Activated gamma-delta T cell treated with Interleukin-2 at 50 U/mL for 16 hours (primary cell): ENCODE data around the gene ADCY3.
A peak's percentile ranks its signal among the peaks of the same experiment; 100 is the strongest.
"Not testable (repeated sequence)": the region's sequence is repeated elsewhere in the genome, so short reads cannot be mapped to it uniquely, and the experiment has no call there.

Source experiments
- DNase-seq: peaks from one replicate; pipeline ENCODE4 v3.0.0-alpha.2; 2020

ADCY3 gene

GRCh38 chr2:24805811-24806660 lies 114.0 kb downstream of the ADCY3 start:
- DNase-seq: not testable (repeated sequence)

- DNase-seq: not testable (repeated sequence)
These were observed 119.5 kb downstream of the ADCY3 start for GRCh38 chr2:24800487-24800886.

DNA sequence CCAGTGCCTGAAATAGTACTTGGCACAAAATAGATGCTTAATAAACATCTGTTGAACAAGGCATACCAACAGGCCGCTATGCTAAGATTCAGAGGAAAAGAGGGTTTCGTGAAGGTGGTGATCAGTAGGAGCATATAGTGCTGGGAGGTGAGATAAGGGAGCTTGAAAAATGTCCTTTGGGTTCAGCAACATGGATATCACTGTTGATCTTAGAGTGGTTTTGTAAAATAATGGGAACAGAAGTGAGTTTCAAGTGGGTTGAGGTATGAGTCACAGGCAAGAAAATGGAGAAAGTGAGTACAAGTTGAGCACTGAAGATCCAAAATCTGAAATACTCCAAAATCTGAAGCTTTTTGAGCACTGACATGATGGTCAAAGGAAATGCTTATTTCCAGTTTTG lies 122.4 kb downstream of the ADCY3 start:
- DNase-seq: no peak

DNA sequence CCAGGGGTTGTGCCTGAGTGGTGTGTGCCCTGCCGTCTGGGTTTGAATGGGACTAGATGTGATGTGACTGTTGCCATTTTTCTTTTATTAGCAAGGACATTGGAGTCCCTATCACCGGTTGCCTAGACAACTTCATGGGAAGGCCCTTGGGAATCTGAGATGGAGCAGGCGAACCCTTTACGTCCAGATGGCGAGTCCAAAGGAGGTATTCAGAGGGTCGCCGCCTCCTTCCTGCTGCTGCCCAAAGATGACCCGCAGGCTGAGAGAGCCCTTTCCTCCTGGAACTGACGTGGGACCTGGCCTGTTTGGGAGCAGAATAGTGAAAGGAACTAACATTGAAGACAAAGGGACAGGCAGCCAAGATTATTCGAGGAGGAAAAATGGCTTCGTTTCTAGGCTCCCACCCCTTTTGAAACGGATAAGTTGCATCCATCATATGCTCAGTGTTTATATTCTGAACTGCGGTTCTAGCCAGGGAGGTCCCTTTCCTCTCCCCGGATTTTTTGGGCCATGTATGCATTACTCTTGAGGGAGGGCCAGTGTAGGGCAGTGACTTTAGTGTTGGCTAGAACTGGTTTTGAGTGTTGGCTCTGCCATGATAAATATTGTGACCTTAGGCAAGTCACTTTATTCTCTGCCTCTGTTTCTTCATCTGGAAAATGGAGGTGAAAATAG lies 126.1 kb downstream of the ADCY3 start:
- DNase-seq: no peak

- peak; percentile 94 for DNase-seq
These were observed 126.9 kb downstream of the ADCY3 start, which contains the start of the genes CENPO and PTRHD1 for GRCh38 chr2:24792874-24793760. TSS of gene CENPO (plus strand) at chr2:24793425. CDS start at chr2:24793920, 495 bp downstream. TSS of gene PTRHD1 (minus strand) at chr2:24793391. CDS start at chr2:24793377, 14 bp downstream.

DNA sequence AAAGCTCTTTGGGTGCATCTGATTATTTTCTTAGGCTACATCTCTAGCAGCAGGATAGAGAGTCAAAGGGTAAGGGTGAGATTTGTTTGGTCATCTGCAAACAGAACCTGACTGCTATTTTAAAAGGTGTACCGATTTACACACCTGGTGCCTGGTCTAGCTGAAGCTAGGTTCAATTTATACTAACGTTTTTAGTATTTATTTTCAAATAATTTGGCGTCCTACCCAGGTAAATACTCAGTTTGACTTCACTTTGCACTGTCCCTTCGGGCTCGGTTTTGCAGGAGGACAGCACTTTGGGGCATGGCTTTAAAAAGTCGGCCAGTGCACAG lies 127.5 kb downstream of the ADCY3 start:
- no peak for DNase-seq

GRCh38 chr2:24791452-24791851 lies 128.6 kb downstream of the ADCY3 start:
- DNase-seq: no peak

DNA sequence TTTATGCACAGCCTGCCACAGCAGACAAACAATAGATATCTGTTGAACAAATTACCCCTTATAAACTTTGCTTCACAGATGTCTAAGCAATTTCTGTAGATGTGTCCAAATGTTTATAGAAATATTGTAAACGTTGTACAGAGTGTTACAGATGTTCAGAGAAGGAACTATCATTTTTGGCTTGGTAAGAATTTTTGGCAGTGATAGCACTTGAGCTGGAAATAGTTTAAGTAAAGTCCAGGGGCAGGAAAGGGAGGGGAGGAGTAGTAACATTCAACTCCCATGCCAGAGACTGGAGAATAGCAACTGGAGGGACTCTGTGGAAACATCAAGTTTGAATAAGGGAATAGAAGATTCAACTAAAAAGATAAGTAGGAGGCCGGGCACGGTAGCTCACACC lies 131.2 kb downstream of the ADCY3 start:
- DNase-seq: no peak

DNA sequence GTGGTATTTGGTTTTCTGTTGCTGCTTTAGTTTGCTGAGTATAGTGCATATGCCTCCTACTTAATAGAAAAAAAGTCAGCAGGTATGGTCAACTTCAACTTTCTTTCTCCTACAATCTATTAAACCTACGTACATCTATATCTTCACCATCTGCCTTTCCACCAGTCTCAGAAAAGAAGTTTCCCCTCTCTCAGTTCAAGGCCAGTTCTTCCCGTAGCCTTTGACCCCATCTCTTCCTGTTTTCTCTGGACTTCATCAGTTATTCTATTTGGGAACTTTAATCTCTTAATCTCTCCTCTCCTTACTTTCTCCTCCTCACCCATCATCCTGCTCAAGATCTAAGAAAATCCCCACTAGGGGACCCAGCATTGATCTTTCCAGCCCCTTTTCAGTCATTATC lies 132.5 kb downstream of the ADCY3 start:
- DNase-seq: no peak

DNA sequence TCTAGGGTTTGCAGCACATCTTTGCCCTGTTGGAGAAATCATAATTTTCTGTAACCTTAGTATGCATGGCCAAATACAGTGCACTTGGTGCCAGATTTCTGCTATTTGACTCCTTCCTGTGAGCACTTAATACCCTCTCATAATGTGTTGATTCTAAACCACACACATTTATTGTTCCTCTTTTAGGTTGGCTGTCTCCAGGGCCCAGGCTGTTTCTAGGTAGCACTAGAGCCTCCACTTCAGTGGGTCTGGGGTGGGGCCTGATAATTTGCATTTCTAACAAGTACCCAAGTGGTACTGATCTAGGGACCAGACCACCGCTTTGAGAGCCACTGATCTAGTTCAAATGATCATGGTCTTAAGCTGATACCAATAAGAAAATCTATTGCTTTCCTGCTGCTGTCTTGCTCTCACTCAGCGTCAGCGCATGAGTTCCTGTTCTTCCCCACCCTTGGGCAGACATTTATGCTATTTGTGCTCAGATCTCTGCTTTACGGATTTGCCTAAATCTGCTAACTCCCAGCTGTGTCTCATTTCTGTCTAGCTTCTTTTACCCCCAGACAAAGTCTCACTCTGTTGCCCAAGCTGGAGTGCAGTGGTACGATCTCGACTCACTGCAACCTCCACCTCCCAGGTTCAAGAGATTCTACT lies 134.2 kb downstream of the ADCY3 start:
- DNase-seq: no peak

GRCh38 chr2:24783641-24784040 lies 136.4 kb downstream of the ADCY3 start:
- no peak for DNase-seq

GRCh38 chr2:24779116-24779515 lies 140.9 kb downstream of the ADCY3 start:
- no peak for DNase-seq

DNA sequence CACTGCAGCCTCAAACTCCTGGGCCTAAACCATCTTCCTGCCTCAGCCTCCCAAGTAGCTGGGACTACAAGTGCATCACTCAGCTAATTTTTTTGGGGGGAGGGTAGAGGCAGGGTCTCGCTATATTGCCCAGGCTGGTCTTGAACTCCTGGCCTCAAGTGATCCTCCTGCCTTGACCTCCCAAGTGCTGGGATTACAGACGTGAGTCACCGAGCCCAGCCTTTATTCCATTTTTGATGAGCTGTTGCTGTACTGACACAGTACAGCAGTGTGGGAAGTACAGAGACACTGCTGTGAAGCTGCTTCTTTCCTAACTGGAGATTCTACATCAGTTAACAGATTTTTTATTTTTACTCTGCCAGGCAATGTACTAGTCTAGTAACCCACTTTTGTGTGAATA lies 145.7 kb downstream of the ADCY3 start:
- no peak for DNase-seq

DNA sequence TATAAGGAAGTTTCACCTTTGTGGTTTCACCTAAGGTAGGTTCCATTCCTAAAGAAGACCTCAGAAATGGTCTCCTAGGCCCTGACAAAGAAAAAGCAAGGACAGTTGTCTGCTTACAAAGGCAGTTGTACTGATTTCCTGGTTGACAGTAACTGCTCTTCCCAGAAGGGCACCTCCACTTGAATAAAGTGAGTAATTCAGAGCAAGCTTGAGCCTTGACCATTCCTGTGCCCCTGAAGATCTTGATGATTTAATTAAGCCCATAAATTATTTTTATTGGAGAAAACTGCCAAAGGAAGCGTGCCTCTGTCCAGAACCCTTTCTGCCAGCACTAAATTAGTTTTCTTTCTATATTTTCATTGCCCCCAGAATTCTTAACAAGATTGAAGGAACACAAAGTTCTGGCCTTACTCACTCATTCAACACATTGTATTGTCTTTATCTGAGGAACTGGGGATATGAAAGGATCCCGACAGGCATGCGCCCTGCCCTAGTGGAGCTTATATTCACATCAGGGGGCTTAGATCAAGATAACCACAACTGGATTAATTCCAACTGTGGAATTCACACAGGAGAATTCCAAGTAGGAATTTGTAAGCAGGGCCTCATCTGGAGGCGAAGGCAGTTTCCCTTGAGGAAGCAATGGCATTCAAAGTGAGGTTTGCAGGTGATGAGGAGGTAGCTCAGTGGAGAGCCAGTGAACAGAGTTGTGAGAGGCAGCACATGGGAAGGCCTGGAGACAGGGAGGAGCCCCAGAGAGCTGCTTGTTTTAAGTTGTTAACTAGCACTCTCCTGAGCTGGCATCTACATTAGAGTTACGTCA lies 148.1 kb downstream of the ADCY3 start:
- DNase-seq: no peak

GRCh38 chr2:24771061-24771460 lies 149.0 kb downstream of the ADCY3 start:
- no peak for DNase-seq
